Activated CD4-positive, alpha-beta T cell treated with anti-CD3 and anti-CD28 coated beads, Interleukin-2, amount 50 U/mL, for 24 hours (primary cell): ENCODE measurements around the gene DMXL2.
A peak's percentile ranks its signal among the peaks of the same experiment; 100 is the strongest.
"Not testable (repeated sequence)": the region's sequence is repeated elsewhere in the genome, so short reads cannot be mapped to it uniquely, and the experiment has no call there.

Experiments
- DNase-seq, 2 donors: peaks; one replicate each; pipeline ENCODE4 v3.0.0-alpha.2; 2020; ENCODE audit warnings: low read depth in 1 of 2, low spot score in 1 of 2

The DMXL2 gene

GRCh38 chr15:51622604-51623370 is at the start of gene DMXL2:
DMXL2 (minus strand) TSS chr15:51622771; CDS start chr15:51622545, 226 bp downstream.
- peak; percentile 47 to 61 for DNase-seq

DNA sequence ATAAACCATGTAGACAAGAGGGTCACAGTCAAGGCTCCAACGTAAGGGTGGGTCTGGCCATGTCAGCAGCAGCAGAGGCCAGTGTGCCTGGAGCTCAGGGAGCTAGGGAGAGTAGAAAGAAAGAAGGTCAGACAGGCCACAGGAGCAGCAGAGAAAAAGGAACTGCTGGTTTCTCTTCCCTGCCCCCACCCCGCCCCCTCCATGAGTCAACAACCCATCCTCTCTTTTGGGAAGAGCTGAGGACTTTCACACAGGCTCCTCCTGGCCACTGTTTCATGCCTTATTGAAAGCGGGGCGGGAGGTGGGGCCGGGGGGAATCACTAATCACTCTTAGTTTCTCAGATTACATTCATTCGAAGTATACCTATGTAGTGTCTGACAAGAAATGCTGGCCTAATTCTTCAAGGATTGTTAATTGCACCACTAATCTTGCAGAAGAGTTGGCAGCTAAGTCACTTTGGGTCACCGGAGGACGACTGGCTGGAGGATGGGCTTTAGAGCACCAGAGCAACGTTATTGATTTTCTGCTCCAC is 49.6 kb upstream of the DMXL2 start:
- DNase-seq: no peak

DNA sequence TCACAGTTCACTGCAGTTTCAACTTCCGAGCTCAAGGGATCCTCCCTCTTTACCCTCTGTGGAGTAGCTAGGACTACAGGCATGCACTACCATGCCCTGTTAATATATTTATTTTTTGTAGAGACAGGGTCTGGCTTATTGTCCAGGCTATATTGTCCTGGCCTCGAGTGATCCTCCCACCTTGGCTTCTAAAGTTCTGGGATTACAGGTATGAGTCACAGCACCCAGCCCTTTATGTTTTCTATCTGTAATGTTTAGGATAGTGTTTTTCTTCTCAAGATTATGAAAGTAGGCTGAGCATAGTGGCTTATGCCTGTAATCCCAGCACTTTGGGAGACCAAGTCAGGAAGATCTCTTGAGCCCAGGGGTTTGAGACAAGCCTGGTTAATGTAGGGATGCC is 46.8 kb upstream of the DMXL2 start:
- no peak for DNase-seq

DNA sequence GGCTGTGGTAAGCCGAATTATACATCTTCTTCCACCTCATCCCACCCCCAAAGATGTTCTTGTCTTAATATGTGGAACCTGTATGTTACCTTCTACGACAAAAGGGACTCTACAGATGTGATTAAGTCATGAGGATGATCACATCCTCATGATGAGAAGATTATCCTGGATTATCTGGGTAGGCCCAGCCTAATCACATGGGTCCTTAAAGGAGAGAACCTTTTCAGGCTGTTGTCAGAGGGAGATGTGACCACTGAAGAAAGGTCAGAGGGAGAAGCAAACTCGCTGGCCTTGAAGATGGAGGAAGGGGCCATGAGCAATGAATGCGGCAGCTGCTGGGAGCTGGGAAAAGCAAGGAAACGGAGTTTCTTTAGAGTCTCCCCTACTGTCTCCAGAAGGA is 45.9 kb upstream of the DMXL2 start:
- no peak for DNase-seq

DNA sequence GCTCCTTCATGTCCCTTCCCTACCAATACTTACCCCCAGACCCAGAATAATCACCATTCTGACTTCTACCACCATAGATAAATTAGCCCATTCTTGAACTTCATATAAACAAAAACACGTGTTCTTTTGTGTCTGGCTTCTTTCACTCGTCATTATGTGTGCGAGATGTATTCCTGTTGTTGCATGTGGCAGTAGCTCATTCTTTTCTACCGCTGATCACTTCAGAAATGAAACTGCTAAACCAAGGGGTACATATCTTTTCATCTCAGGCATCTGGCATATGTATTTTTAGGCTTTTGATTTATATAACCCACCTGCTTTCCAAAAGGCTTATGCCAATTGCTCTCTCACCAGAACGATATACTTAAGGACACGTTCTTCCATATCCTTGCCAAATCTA is 44.9 kb upstream of the DMXL2 start:
- DNase-seq: no peak

- no peak for DNase-seq
Measured at GRCh38 chr15:51661072-51661471, 38.5 kb upstream of the DMXL2 start.

- DNase-seq: no peak
Measured at GRCh38 chr15:51658664-51659063, 36.1 kb upstream of the DMXL2 start.

DNA sequence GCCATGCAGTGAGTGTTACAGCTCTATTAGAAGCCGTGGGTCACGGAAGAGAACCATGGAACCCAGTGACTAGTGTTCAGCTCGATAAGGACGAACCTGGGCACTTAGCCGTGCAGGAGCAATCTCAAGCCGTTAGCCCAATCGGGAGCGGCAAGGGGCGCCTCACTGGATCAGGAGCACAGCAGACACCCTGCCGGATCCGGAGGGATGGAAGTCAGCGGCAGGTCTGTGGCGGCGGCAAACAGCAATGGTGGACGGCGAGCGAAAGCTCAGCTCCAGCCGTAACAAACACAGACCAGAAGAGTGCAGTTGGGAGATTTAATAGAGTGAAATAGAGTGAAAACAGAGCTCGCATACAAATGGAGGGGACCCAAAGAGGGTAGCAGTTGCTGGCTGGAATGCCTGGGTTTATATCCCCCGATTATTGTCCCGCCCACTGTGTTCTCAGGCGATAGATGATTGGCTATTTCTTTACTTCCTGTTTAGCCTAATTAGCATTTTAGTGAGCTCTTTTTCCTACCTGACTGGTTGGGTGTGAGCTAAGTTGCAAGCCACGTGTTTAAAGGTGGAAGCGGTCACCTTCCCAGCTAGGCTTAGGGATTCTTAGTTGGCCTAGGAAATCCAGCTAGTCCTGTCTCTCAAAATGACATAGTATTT is 33.0 kb upstream of the DMXL2 start:
- DNase-seq: not testable (repeated sequence)

GRCh38 chr15:51652084-51652668 is 29.6 kb upstream of the DMXL2 start:
- no peak for DNase-seq

- peak in 1 of 2 donors; percentile 60 for DNase-seq
Measured at GRCh38 chr15:51649659-51650521, 27.3 kb upstream of the DMXL2 start.

DNA sequence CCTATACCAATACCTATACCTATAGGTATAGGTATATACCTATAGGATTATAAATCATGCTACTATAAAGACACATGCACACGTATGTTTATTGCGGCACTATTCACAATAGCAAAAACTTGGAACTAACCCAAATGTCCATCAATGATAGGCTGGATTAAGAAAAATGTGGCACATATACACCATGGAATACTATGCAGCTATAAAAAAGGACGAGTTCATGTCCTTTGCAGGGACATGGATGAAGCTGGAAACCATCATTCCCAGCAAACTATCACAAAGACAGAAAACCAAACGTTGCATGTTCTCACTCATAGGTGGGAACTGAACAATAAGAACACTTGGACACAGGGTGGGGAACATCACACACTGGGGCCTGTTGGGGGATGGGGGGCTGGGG is 26.1 kb upstream of the DMXL2 start:
- DNase-seq: not testable (repeated sequence)

DNA sequence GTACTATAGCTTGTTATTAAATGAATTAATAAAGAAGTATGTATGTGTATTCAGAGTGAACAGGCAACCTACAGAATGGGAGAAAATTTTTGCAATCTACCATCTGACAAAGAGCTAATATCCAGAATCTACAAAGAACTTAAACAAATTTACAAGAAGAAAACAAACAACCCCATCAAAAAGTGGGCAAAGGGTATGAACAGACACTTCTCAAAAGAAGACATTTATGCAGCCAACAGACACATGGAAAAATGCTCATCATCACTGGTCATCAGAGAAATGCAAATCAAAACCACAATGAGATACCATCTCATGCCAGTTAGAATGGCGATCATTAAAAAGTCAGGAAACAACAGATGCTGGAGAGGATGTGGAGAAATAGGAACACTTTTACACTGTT is 25.5 kb upstream of the DMXL2 start:
- DNase-seq: not testable (repeated sequence)

GRCh38 chr15:51647128-51647562 is 24.6 kb upstream of the DMXL2 start:
- no peak for DNase-seq

GRCh38 chr15:51642696-51643095 is 20.1 kb upstream of the DMXL2 start:
- DNase-seq: no peak

DNA sequence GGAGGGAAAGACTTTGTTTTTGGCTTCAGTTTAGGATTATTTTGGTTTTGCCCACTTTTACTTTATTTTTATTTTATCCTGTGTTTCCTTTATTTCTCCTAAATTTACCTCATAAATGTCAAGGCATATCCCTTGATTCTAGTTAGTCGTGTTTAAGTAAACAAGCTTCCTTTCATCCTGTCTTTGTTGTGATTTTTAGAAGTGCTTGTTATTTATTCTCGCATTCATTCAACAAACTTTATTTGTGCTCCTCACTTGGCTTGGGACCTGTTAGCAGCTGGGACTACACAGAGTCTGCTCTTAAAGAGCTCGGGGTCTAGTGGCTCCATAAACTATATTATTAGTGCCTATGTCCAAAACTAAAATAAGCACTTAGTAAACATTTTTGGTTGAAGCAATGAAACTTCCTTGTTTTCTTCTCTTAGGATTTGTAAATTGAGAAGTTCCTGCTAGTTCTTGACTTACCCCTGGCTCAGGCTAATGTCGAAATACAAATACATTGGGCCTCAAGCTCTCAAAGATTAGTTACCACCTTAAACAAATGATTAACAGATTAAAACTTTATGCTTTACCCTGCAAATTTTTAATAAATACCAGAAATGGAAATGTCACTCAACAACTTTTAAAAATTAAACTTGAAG is 19.0 kb upstream of the DMXL2 start:
- no peak for DNase-seq

DNA sequence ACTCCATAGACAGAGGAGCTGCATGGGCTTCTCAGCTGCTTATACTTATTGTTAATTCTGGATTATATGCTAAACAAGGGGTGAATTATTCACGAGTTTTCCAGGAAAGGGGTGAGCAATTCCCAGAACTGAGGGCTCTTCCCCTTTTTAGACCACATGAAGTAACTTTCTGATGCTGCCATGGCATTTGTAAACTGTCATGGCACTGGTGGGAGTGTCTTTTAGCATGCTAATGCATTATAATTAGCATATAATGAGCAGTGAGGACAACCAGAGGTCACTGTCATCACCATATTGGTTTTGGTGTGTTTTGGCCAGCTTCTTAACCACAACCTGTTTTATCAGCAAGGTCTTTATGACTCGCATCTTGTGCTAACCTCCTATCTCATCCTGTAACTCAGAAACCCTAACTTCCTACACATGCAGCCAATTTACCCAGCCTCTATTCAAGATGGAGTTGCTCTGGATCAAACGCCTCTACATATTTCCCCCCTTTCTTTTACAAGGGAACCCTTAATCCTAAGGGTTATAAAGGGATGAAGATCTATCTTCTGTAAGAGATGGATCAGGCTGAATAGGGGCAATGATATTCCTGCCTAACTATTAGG is 12.1 kb upstream of the DMXL2 start:
- no peak for DNase-seq

DNA sequence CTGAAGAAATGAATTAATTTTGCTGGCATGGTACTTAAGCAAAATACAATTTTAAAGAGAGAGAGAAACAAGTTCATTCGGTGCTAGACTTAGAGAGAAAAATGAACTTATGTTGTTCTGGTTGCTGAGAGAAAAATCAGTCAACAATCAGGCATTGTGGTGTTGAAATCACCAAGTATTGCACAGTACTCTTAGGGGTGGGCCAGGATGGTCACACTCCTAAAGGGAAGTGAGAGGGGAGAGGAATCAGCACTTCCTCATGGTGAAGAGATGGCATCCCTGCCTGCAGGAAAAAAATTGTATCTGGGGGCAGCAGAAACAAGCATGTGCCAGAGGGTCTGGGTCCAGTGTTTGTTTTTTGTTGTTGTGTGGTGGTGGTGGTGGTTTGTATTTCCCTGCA is 7.0 kb upstream of the DMXL2 start:
- no peak for DNase-seq

DNA sequence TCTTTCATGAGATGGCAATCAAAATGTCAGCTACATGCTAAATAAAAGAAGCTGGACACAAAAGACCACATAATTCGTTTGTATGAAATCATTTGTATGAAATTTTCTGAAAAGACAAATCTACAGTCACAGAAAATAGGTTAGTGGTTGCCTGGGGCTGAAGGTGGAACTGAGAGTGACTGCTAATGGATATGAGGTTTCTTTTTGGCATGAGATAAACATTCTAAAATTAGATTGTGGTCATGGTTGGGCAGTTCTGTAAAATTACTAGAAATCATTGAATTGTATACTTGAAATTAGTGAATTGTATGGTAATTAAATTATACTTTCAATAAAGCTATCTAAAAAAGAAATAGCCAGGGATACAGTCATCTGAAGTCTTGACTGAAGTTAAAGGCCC is 2.7 kb upstream of the DMXL2 start:
- no peak for DNase-seq

DNA sequence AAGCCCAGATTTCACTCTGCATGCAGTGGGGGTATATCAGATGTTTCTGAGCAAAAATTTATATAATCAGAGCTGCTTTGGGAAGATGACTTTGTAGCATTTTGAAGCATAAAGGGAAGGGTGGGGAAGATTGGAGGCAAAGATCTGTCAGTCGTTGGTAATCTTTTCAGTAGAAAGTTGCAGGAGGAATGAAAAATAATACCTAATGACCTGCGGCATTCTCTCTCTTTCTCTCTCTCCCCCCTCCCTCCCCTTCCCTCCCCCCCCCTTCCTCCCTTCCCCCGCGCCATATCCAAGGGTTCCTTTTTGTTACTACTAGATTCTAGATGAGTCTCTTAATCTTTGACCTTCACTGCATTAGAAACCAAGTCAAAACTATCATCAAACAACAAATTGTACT is 1.5 kb upstream of the DMXL2 start:
- DNase-seq: no peak

DNA sequence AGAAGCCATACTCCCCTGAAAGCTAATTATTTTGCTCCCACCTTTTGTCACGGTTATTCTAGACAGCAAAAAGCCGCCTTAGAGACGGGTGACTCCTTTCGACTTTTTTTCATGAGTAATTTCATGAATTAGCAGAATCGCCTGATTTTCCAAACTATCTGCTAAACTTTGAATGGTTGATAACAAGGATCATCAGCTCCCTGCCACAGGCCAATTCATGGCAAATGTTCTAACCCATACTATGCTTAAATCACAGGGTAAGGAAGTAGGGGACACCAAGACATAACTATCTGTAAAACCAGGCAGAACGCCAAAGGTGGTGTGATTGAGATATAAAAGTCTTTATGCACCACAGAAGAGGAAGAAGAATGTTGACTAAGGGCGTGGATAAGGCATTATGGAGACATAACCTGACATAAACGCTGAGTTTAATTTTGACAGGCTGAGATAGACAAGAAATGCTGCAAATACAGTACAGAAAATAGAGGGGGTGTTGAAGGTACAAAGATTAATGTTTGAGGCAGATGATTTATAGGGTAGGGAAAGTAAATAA is 891 bp upstream of the DMXL2 start:
- no peak for DNase-seq
